K562 (cell line): ENCODE data around the gene RNF215. TPM values are rescaled to one million over a fixed set of nuclear protein-coding genes. Genes with fewer than 3 reads are reported as not detected.

Experiments used
- ATAC-seq: fragments of 200-7000 bp; cut with Tn5 transposase; 3 replicates; pipeline ENCODE4 v1.9.1; 2020; ENCODE audit warnings: moderate library complexity
- BruUV-seq: library from RNA; stranded (reverse); fragments of 400-500 nt; replicated peaks from 2 replicates; lab custom pipeline; 2021; lab: Mats Ljungman, UMichigan
- CTCF ChIA-PET: fragments of 300-600 bp; formaldehyde crosslinking; extraction: SDS; loops from one replicate; lab custom pipeline; 2021; ENCODE audit warnings: low intra/inter-chr PET ratio; lab: Yijun Ruan, JAX
- POLR2A ChIA-PET: fragments of 300-600, 350-650 bp; sonication (Branson Sonifier 250); formaldehyde crosslinking; extraction: SDS; loops from one replicate; lab custom pipeline; 2021; ENCODE audit warnings: antibody characterized with exemption, inconsistent platforms; lab: Yijun Ruan, JAX
- DNase-seq, 4 experiments: peaks; one replicate each; pipeline versions ENCODE4 v3.0.0 to v3.0.0-alpha.2; 2011 to 2018; ENCODE audit warnings: low spot score in 3 of 4, mixed read lengths in 3 of 4; ENCODE audit errors: extremely low read depth in 1 of 4
- FAIRE-seq: peaks from 2 replicates; lab custom pipeline; 2011; peaks lifted over from hg19 to GRCh38; lab: Jason Lieb, UNC
- H2AFZ ChIP-seq: 2 replicates; pipeline ENCODE4 v1.6.0; 2011; ENCODE audit warnings: low read depth, low read length, control low read depth, inconsistent platforms
- H3K27ac ChIP-seq: fragments of 200-600 bp; 3 replicates; pipeline ENCODE4 v1.8.0; 2011; ENCODE audit warnings: low read depth, mild to moderate bottlenecking, control low read depth, inconsistent platforms, low read length, moderate library complexity, mixed read lengths; ENCODE audit errors: extremely low read depth
- H3K27me3 ChIP-seq, 2 experiments: fragments of 300-600 bp in 1 of 2; 2 replicates in 1 of 2; 3 replicates in 1 of 2; pipeline versions ENCODE4 v1.6.0 to v1.8.0; 2011; ENCODE audit warnings: inconsistent platforms in 2 of 2, low read length in 2 of 2, mild to moderate bottlenecking in 1 of 2, mixed read lengths in 1 of 2, moderate library complexity in 1 of 2; ENCODE audit not compliant: control insufficient read depth in 2 of 2, insufficient read depth in 2 of 2
- H3K36me3 ChIP-seq: fragments of 300-600 bp; 3 replicates; pipeline ENCODE4 v1.8.0; 2011; ENCODE audit warnings: mild to moderate bottlenecking, low read length, inconsistent platforms; ENCODE audit not compliant: control insufficient read depth, insufficient read depth
- H3K4me1 ChIP-seq, 2 experiments: fragments of 200-600 bp in 1 of 2; replicated peaks in 1 of 2; 2 replicates in 1 of 2; 3 replicates in 1 of 2; pipeline versions ENCODE4 v1.5.1 to v1.8.0; 2011; ENCODE audit warnings: inconsistent platforms in 2 of 2, low read length in 2 of 2, mild to moderate bottlenecking in 1 of 2, mixed read lengths in 1 of 2, moderate library complexity in 1 of 2; ENCODE audit not compliant: control insufficient read depth in 2 of 2, insufficient read depth in 2 of 2
- H3K4me2 ChIP-seq: 2 replicates; pipeline ENCODE4 v1.6.1; 2011; ENCODE audit warnings: low read length, control low read depth, inconsistent platforms, mixed read lengths; ENCODE audit not compliant: insufficient read depth
- H3K4me3 ChIP-seq: fragments of 200-600 bp; sonication (generic), shearing (Covaris generic); 2 replicates; pipeline ENCODE4 v1.5.1; 2016; ENCODE audit warnings: control low read depth, inconsistent platforms
- H3K79me2 ChIP-seq: fragments of 200-600 bp; 3 replicates; pipeline ENCODE4 v1.8.0; 2011; ENCODE audit warnings: low read length, inconsistent platforms; ENCODE audit not compliant: control insufficient read depth, insufficient read depth
- H3K9ac ChIP-seq, 2 experiments: 2 replicates each; pipeline versions ENCODE4 v1.6.0 to v1.6.1; 2011; ENCODE audit warnings: low read depth in 2 of 2, low read length in 2 of 2, control low read depth in 1 of 2, inconsistent platforms in 1 of 2, mild to moderate bottlenecking in 1 of 2, mixed read lengths in 1 of 2; ENCODE audit not compliant: insufficient read depth in 1 of 2
- H3K9me1 ChIP-seq: one replicate; pipeline ENCODE4 v1.6.0; 2011; ENCODE audit warnings: inconsistent platforms, mild to moderate bottlenecking, low read length, moderate library complexity; ENCODE audit not compliant: control insufficient read depth, insufficient read depth
- H3K9me3 ChIP-seq: replicated peaks from 2 replicates; pipeline ENCODE4 v1.5.1; 2011; ENCODE audit warnings: low read depth, low read length, inconsistent platforms; ENCODE audit not compliant: control insufficient read depth, insufficient read depth
- H4K20me1 ChIP-seq: replicated peaks from 2 replicates; pipeline ENCODE4 v1.6.1; 2011; ENCODE audit warnings: low read length, inconsistent platforms, mixed read lengths; ENCODE audit not compliant: control insufficient read depth, insufficient read depth
- DDX20 ChIP-seq: fragments of 450-650 bp; IDR thresholded peaks from 2 replicates; pipeline ENCODE4 v1.6.1; 2016; ENCODE audit warnings: missing genetic modification characterization, low read depth, mild to moderate bottlenecking, missing compliant biosample characterization, moderate library complexity
- ERF ChIP-seq: fragments of 450-650 bp; formaldehyde crosslinking; IDR thresholded peaks from 2 replicates; pipeline ENCODE4 v1.4.0; 2020; ENCODE audit warnings: mild to moderate bottlenecking, mixed read lengths
- ETV1 ChIP-seq: fragments of 450-650 bp; conservative IDR thresholded peaks from 2 replicates; pipeline ENCODE4 v1.6.1; 2016; ENCODE audit warnings: missing genetic modification characterization, control low read depth, low read depth, missing compliant biosample characterization
- JUNB ChIP-seq: fragments of 450-650 bp; formaldehyde crosslinking; conservative IDR thresholded peaks from 2 replicates; pipeline ENCODE4 v1.4.0; 2020; ENCODE audit warnings: mild to moderate bottlenecking
- KDM1A ChIP-seq, 2 experiments: fragments of 450-650 bp; IDR thresholded peaks; 2 replicates each; pipeline ENCODE4 v1.6.1; 2016; ENCODE audit warnings: mild to moderate bottlenecking in 2 of 2
- MAX ChIP-seq: sonication (generic); formaldehyde crosslinking; IDR thresholded peaks from 2 replicates; pipeline ENCODE4 v1.9.0; 2022; ENCODE audit warnings: mild to moderate bottlenecking, missing genetic modification reagents
- MTA1 ChIP-seq: fragments of 450-650 bp; IDR thresholded peaks from 2 replicates; pipeline ENCODE4 v1.6.1; 2017; ENCODE audit warnings: borderline replicate concordance
- NR4A1 ChIP-seq, 2 experiments: fragments of 250-450 bp in 1 of 2; fragments of 450-650 bp in 1 of 2; sonication (Bioruptor Pico) in 1 of 2; IDR thresholded peaks; 2 replicates each; pipeline versions ENCODE4 v1.4.0 to v1.6.1; 2016 to 2020; ENCODE audit warnings: mild to moderate bottlenecking in 2 of 2, missing compliant biosample characterization in 1 of 2, missing genetic modification characterization in 1 of 2, moderate library complexity in 1 of 2
- PPARD ChIP-seq: fragments of 250-450 bp; sonication (Bioruptor Pico); IDR thresholded peaks from 2 replicates; pipeline ENCODE4 v1.8.0; 2022; ENCODE audit warnings: inconsistent platforms, mild to moderate bottlenecking, moderate library complexity
- PTBP1 ChIP-seq: fragments of 200-400 bp; formaldehyde crosslinking; IDR thresholded peaks from 2 replicates; pipeline ENCODE4 v1.6.1; 2017; ENCODE audit warnings: low read depth, low read length
- RBFOX2 ChIP-seq: fragments of 200-400 bp; formaldehyde crosslinking; IDR thresholded peaks from 2 replicates; pipeline ENCODE4 v1.6.1; 2017; ENCODE audit warnings: low read depth, mild to moderate bottlenecking, low read length, moderate library complexity
- SUPT5H ChIP-seq: fragments of 450-650 bp; IDR thresholded peaks from 2 replicates; pipeline ENCODE4 v1.6.1; 2016
- TOE1 ChIP-seq, 2 experiments: fragments of 450-650 bp in 1 of 2; sonication (generic) in 1 of 2; formaldehyde crosslinking in 1 of 2; IDR thresholded peaks; 2 replicates each; pipeline versions ENCODE4 v1.7.1 to v1.8.0; 2016 to 2022; ENCODE audit warnings: borderline replicate concordance in 2 of 2, mild to moderate bottlenecking in 2 of 2, antibody characterized with exemption in 1 of 2, inconsistent platforms in 1 of 2, low read depth in 1 of 2, missing genetic modification reagents in 1 of 2, moderate library complexity in 1 of 2
- ZNF668 ChIP-seq: fragments of 250-450 bp; sonication (Bioruptor Pico); IDR thresholded peaks from 2 replicates; pipeline ENCODE4 v1.8.0; 2022; ENCODE audit warnings: mild to moderate bottlenecking, inconsistent platforms
- ZZZ3 ChIP-seq: fragments of 450-650 bp; IDR thresholded peaks from 2 replicates; pipeline ENCODE4 v1.6.1; 2016; ENCODE audit warnings: antibody characterized with exemption, mild to moderate bottlenecking, moderate library complexity
- WGBS: fragments of 100-300 bp; shearing (Covaris generic); methylation state at CpG from one replicate; pipeline ENCODE4 v1.1.6; 2016; ENCODE audit warnings: low coverage, mixed read lengths; ENCODE audit not compliant: insufficient coverage; ENCODE audit errors: missing lambda C conversion rate; 5-methylcytosine and 5-hydroxymethylcytosine counted together
- in situ Hi-C: fragments of 300-500 bp; cut with MboI; formaldehyde crosslinking; loops from 4 replicates; pipeline ENCODE4 v1.15.0; 2018; ENCODE audit warnings: inconsistent platforms, mixed read lengths
- intact Hi-C: fragments of 100-400 bp; cut with micrococcal nuclease; formaldehyde crosslinking; loops from 2 replicates; pipeline ENCODE4 v1.14.2; 2022
- polyA plus RNA-seq, 8 experiments: library from polyadenylated mRNA; depleted of rRNA in 4 of 8; stranded (reverse) in 5 of 8; unstranded in 3 of 8; fragments of >200 nt; fragmentation: Nextera tagmentation in 2 of 8; fragmentation: Illumina TruSeq in 1 of 8; extraction: Ambion mirVana in 2 of 8; extraction: Trizol in 1 of 8; gene quantifications; 2 replicates each; pipeline versions ENCODE4 v1.2.1 to v1.2.3, GENCODE V29; 2011 to 2014; ENCODE audit warnings: inconsistent platforms in 1 of 8, missing spikeins in 1 of 8
- total RNA-seq, 7 experiments: library from RNA; depleted of rRNA in 6 of 7; stranded (reverse); fragments of >200 nt in 6 of 7; fragmentation: Illumina TruSeq in 2 of 7; extraction: Trizol in 2 of 7; gene quantifications; 2 replicates each; pipeline versions ENCODE4 v1.2.1 to v1.2.3, GENCODE V29; 2011 to 2021; ENCODE audit warnings: low replicate concordance in 1 of 7
- TF ChIP-seq, protein P1 (sequence below): fragments of 250-450 bp; sonication (Bioruptor Pico); IDR thresholded peaks from 2 replicates; pipeline ENCODE4 v1.4.0; 2020; ENCODE audit warnings: mild to moderate bottlenecking, moderate library complexity
- TF ChIP-seq, protein P2 (sequence below), 2 experiments: fragments of 450-650 bp; conservative IDR thresholded peaks; 2 replicates each; pipeline ENCODE4 v1.6.1; 2017; ENCODE audit warnings: mild to moderate bottlenecking in 2 of 2, moderate library complexity in 2 of 2

Gene RNF215
- total and polyA plus RNA-seq, 9 of the 15 experiments (the other 6 are each of a cell fraction or from before 2014, with no cell fraction given): 0.08 to 9.8 (median 2.7) TPM

- peak overlapping the region; percentile 59 for H3K4me3 ChIP-seq
- POLR2A ChIA-PET: interaction anchor here (0.7 to 3.2 kb wide), 4 partner anchors 11 to 183 kb away, joined by 3 to 17 read pairs (median 6); no protein-coding TSS in a partner anchor
- peak overlapping the region; percentile 86 to 88 for H3K9ac ChIP-seq
- H3K9me3 ChIP-seq: no peaks in the 10 kb centered on the region; the same call in 1 of the 2 replicates
- H2AFZ ChIP-seq: peak overlapping the region; percentile 57
- BruUV-seq: no TSS peak
- peaks cover 64% of the 10 kb centered on the region for H3K79me2 ChIP-seq
- no peaks in the 10 kb centered on the region for H4K20me1 ChIP-seq
- peak in 1 of 4 experiments; percentile 46 for DNase-seq
- H3K27ac ChIP-seq: peak overlapping the region; percentile 83
- CTCF ChIA-PET: interaction anchor here (0.7 kb wide), 1 partner anchor 34 kb away, joined by 5 read pairs; no protein-coding TSS in a partner anchor
- FAIRE-seq: peak; percentile 29
- no peak for ATAC-seq
- H3K4me2 ChIP-seq: peak overlapping the region; percentile 94
- H3K36me3 ChIP-seq: peaks cover 29% of the 10 kb centered on the region; the same call in 2 of the 3 replicates
- in situ Hi-C loops (loop anchor here (5.0 kb wide), 1 partner anchor 32 kb away; no protein-coding TSS in a partner anchor), intact Hi-C loops (loop anchor here (1.0 kb wide), 1 partner anchor 20 kb away; no protein-coding TSS in a partner anchor)
- H3K4me1 ChIP-seq: peaks cover 46 to 47% of the 10 kb centered on the region in 2 experiments
- 11% methylated on average over 20 of the region's 20 CpGs for WGBS
- H3K9me1 ChIP-seq: no peaks in the 10 kb centered on the region
- no peaks in the 10 kb centered on the region for H3K27me3 ChIP-seq
- TF ChIP-seq DDX20 (tag): no peak
- no peak for TF ChIP-seq NR4A1 (CRISPR knock-in tag; IDR thresholded peaks at IDR 0.05)
- no peak for TF ChIP-seq NR4A1 (tag; IDR thresholded peaks at IDR 0.05)
- TF ChIP-seq ETV1 (tag): 0 out of 2 replicates have a peak, but pooled peaks have one; percentile 5
- TF ChIP-seq ERF: no peak
- TF ChIP-seq SUPT5H: no peak
- no peak for TF ChIP-seq JUNB (CRISPR knock-in tag)
- TF ChIP-seq TOE1 (IDR thresholded peaks at IDR 0.05; ENCODE audit: borderline replicate concordance): no peak
- TF ChIP-seq TOE1 (CRISPR knock-in tag; IDR thresholded peaks at IDR 0.05; ENCODE audit: borderline replicate concordance, low read depth): no peak
- TF ChIP-seq ZZZ3: no peak
- TF ChIP-seq ZNF668 (CRISPR knock-in tag): no peak
- TF ChIP-seq RBFOX2: no peak
- TF ChIP-seq PPARD (CRISPR knock-in tag): no peak
- TF ChIP-seq KDM1A (IDR thresholded peaks at IDR 0.05): peak; percentile 6 to 18; a peak in 3 of 4 replicates
- TF ChIP-seq, protein P1, sequence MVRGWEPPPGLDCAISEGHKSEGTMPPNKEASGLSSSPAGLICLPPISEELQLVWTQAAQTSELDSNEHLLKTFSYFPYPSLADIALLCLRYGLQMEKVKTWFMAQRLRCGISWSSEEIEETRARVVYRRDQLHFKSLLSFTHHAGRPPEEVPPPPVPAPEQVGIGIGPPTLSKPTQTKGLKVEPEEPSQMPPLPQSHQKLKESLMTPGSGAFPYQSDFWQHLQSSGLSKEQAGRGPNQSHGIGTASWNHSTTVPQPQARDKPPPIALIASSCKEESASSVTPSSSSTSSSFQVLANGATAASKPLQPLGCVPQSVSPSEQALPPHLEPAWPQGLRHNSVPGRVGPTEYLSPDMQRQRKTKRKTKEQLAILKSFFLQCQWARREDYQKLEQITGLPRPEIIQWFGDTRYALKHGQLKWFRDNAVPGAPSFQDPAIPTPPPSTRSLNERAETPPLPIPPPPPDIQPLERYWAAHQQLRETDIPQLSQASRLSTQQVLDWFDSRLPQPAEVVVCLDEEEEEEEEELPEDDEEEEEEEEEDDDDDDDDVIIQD (CRISPR knock-in tag): no peak
- 0 out of 2 replicates have a peak, but pooled peaks have one; percentile 29 for TF ChIP-seq PTBP1
- TF ChIP-seq, protein P2, sequence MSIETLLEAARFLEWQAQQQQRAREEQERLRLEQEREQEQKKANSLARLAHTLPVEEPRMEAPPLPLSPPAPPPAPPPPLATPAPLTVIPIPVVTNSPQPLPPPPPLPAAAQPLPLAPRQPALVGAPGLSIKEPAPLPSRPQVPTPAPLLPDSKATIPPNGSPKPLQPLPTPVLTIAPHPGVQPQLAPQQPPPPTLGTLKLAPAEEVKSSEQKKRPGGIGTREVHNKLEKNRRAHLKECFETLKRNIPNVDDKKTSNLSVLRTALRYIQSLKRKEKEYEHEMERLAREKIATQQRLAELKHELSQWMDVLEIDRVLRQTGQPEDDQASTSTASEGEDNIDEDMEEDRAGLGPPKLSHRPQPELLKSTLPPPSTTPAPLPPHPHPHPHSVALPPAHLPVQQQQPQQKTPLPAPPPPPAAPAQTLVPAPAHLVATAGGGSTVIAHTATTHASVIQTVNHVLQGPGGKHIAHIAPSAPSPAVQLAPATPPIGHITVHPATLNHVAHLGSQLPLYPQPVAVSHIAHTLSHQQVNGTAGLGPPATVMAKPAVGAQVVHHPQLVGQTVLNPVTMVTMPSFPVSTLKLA (conservative IDR thresholded peaks at IDR 0.05): no peak
- TF ChIP-seq MAX (CRISPR knock-in tag): no peak
- TF ChIP-seq MTA1: no peak
These were observed 37.5 kb upstream of the RNF215 start for GRCh38 chr22:30424534-30425326.
